Suprapubic skin (tissue), 4 donors: ENCODE data around the gene CABS1. TPM values are rescaled to one million over a fixed set of nuclear protein-coding genes. Genes with fewer than 3 reads are reported as not detected.

Source experiments
- DNase-seq, 2 donors: peaks; one replicate each; pipeline ENCODE4 v3.0.0-alpha.2; 2019; ENCODE audit warnings: low spot score in 2 of 2
- H3K27ac ChIP-seq: fragments of 200-600 bp; sonication (generic); one replicate; pipeline ENCODE4 v1.5.1; 2019
- H3K27me3 ChIP-seq: fragments of 200-600 bp; sonication (generic); one replicate; pipeline ENCODE4 v1.5.1; 2019
- H3K36me3 ChIP-seq: fragments of 200-600 bp; sonication (generic); one replicate; pipeline ENCODE4 v1.5.1; 2019
- H3K4me1 ChIP-seq: fragments of 200-600 bp; sonication (generic); one replicate; pipeline ENCODE4 v1.5.1; 2019
- H3K4me3 ChIP-seq: fragments of 200-600 bp; sonication (generic); one replicate; pipeline ENCODE4 v1.5.1; 2019; ENCODE audit warnings: mild to moderate bottlenecking
- H3K9me3 ChIP-seq: fragments of 200-600 bp; sonication (generic); one replicate; pipeline ENCODE4 v1.5.1; 2019
- CTCF ChIP-seq, 2 donors: fragments of 200-600 bp in 1 of 2; fragments of 450-650 bp in 1 of 2; sonication (generic) in 1 of 2; IDR thresholded peaks; one replicate each; pipeline ENCODE4 v1.5.1; 2016 to 2019; ENCODE audit warnings: antibody characterized with exemption in 2 of 2, mild to moderate bottlenecking in 1 of 2, moderate library complexity in 1 of 2
- EP300 ChIP-seq: sonication (generic); formaldehyde crosslinking; IDR thresholded peaks from one replicate; pipeline ENCODE4 v1.6.1; 2017; ENCODE audit warnings: antibody characterized with exemption
- POLR2A ChIP-seq, 2 donors: fragments of 450-650 bp; IDR thresholded peaks; one replicate each; pipeline ENCODE4 v1.6.1; 2017; ENCODE audit warnings: antibody characterized with exemption in 2 of 2, mild to moderate bottlenecking in 2 of 2, moderate library complexity in 2 of 2
- POLR2AphosphoS5 ChIP-seq, 3 donors: sonication (generic); formaldehyde crosslinking; IDR thresholded peaks; one replicate each; pipeline ENCODE4 v1.6.1; 2017; ENCODE audit warnings: antibody characterized with exemption in 3 of 3
- WGBS: methylation state at CpG from one replicate; pipeline ENCODE4 v1.1.5; 2018; 5-methylcytosine and 5-hydroxymethylcytosine counted together
- total RNA-seq, 4 donors: library from RNA; depleted of rRNA; stranded (reverse); fragments of >200 nt; gene quantifications; one replicate each; pipeline ENCODE4 v1.1.0, GENCODE V29; 2016

The CABS1 gene
- not detected for total RNA-seq

- no peak for TF ChIP-seq CTCF (IDR thresholded peaks at IDR 0.05)
- H3K4me3 ChIP-seq: no peak within 1 kb of the TSS
- DNase-seq: no peak
- 99% methylated on average over 3 of the region's 3 CpGs for WGBS
- no peaks in the 10 kb centered on the region for H3K27me3 ChIP-seq
- no peak within 1 kb of the TSS for H3K27ac ChIP-seq
- H3K9me3 ChIP-seq: no peaks in the 10 kb centered on the region
- H3K36me3 ChIP-seq: no peaks in the 10 kb centered on the region
- no peaks in the 10 kb centered on the region for H3K4me1 ChIP-seq
Observed at GRCh38 chr4:70334681-70335080, at the start of gene CABS1. CABS1 (plus strand) TSS chr4:70334981; CDS start chr4:70335040, 59 bp downstream.

- 67% methylated on average over 1 of the region's 1 CpG for WGBS
- no peak for DNase-seq
- no peaks in the 10 kb centered on the region for H3K9me3 ChIP-seq
- H3K36me3 ChIP-seq: no peaks in the 10 kb centered on the region
- no peak overlapping the region for H3K27ac ChIP-seq
- H3K4me3 ChIP-seq: no peak overlapping the region
- H3K4me1 ChIP-seq: no peaks in the 10 kb centered on the region
- no peak for TF ChIP-seq POLR2A (IDR thresholded peaks at IDR 0.05)
- no peak for TF ChIP-seq POLR2AphosphoS5 (IDR thresholded peaks at IDR 0.05)
- no peak for TF ChIP-seq EP300
- TF ChIP-seq CTCF (IDR thresholded peaks at IDR 0.05): no peak
- H3K27me3 ChIP-seq: no peaks in the 10 kb centered on the region
Observed at GRCh38 chr4:70288651-70289050, 46.1 kb upstream of the CABS1 start.

- Histone ChIP-seq H3K4me3 (no peak overlapping the region), H3K9me3 (no peaks in the 10 kb centered on the region), H3K4me1 (no peaks in the 10 kb centered on the region), H3K27me3 (no peaks in the 10 kb centered on the region), H3K27ac (no peak overlapping the region), H3K36me3 (no peaks in the 10 kb centered on the region)
- WGBS: 57% methylated on average over 2 of the region's 2 CpGs
- no peak for DNase-seq
- no peak for TF ChIP-seq EP300
- no peak for TF ChIP-seq POLR2A (IDR thresholded peaks at IDR 0.05)
- TF ChIP-seq CTCF (IDR thresholded peaks at IDR 0.05): no peak
- TF ChIP-seq POLR2AphosphoS5 (IDR thresholded peaks at IDR 0.05): no peak
Observed at GRCh38 chr4:70291341-70291740, 43.4 kb upstream of the CABS1 start.

GRCh38 chr4:70297576-70297975, 37.2 kb upstream of the CABS1 start:
- Histone ChIP-seq H3K4me1 (peaks cover 8% of the 10 kb centered on the region), H3K36me3 (no peaks in the 10 kb centered on the region), H3K4me3 (no peak overlapping the region), H3K27ac (no peak overlapping the region), H3K27me3 (no peaks in the 10 kb centered on the region), H3K9me3 (no peaks in the 10 kb centered on the region)
- TF ChIP-seq EP300 (no peak), POLR2A (IDR thresholded peaks at IDR 0.05) (no peak), CTCF (IDR thresholded peaks at IDR 0.05) (no peak), POLR2AphosphoS5 (IDR thresholded peaks at IDR 0.05) (no peak)
- no peak for DNase-seq

GRCh38 chr4:70298051-70298450, 36.7 kb upstream of the CABS1 start:
- Histone ChIP-seq H3K36me3 (no peaks in the 10 kb centered on the region), H3K4me3 (no peak overlapping the region), H3K4me1 (peaks cover 8% of the 10 kb centered on the region), H3K9me3 (no peaks in the 10 kb centered on the region), H3K27ac (no peak overlapping the region), H3K27me3 (no peaks in the 10 kb centered on the region)
- TF ChIP-seq POLR2A (IDR thresholded peaks at IDR 0.05) (no peak), POLR2AphosphoS5 (IDR thresholded peaks at IDR 0.05) (no peak), EP300 (no peak), CTCF (IDR thresholded peaks at IDR 0.05) (no peak)
- 26% methylated on average over 1 of the region's 1 CpG for WGBS
- DNase-seq: no peak
